T47D (cell line): Measurements from ENCODE around the gene UGT1A5.

Experiments
- DNase-seq, 2 experiments: peaks; one replicate each; pipeline versions ENCODE4 v3.0.0 to v3.0.0-alpha.2; 2011 to 2012; ENCODE audit warnings: low read depth in 1 of 2, low spot score in 1 of 2
- JUND ChIP-seq: IDR thresholded peaks from 2 replicates; pipeline ENCODE4 v1.6.1; 2012; ENCODE audit warnings: low read depth
- in situ Hi-C: cut with HindIII; loops from 2 replicates; pipeline ENCODE4 v1.10.0; 2016; ENCODE audit warnings: low sequenced_read_pairs, low pct_unique_long_range_greater_than_20kb

The UGT1A5 gene

GRCh38 chr2:233802132-233802815 lies 89.6 kb downstream of the UGT1A5 start:
- no peak for DNase-seq
- TF ChIP-seq JUND, result no peak
- in situ Hi-C loops, result no loop called here

GRCh38 chr2:233803292-233803911 lies 90.7 kb downstream of the UGT1A5 start:
- no peak for DNase-seq
- TF ChIP-seq JUND, result no peak
- in situ Hi-C loops, result no loop called here

GRCh38 chr2:233803994-233804393 lies 91.3 kb downstream of the UGT1A5 start:
- in situ Hi-C loops, result no loop called here
- TF ChIP-seq JUND, result no peak
- no peak for DNase-seq

GRCh38 chr2:233807215-233807865 lies 94.6 kb downstream of the UGT1A5 start:
- TF ChIP-seq JUND, result no peak
- in situ Hi-C loops, result no loop called here
- DNase-seq, result no peak

GRCh38 chr2:233807966-233808935 lies 95.5 kb downstream of the UGT1A5 start:
- no peak for DNase-seq
- no peak for TF ChIP-seq JUND
- in situ Hi-C loops, result no loop called here

GRCh38 chr2:233810385-233810784 lies 97.7 kb downstream of the UGT1A5 start:
- no peak for DNase-seq
- in situ Hi-C loops, result no loop called here
- no peak for TF ChIP-seq JUND

GRCh38 chr2:233811087-233811486 lies 98.4 kb downstream of the UGT1A5 start:
- TF ChIP-seq JUND, result no peak
- no peak for DNase-seq
- in situ Hi-C loops, result no loop called here

- DNase-seq, result no peak
- in situ Hi-C loops, result no loop called here
- TF ChIP-seq JUND, result no peak
Measured at GRCh38 chr2:233811732-233812131, 99.0 kb downstream of the UGT1A5 start.

- TF ChIP-seq JUND, result no peak
- in situ Hi-C loops, result no loop called here
- DNase-seq, result no peak
Measured at GRCh38 chr2:233813236-233814055, 100.7 kb downstream of the UGT1A5 start.

GRCh38 chr2:233814056-233814835 lies 101.5 kb downstream of the UGT1A5 start:
- in situ Hi-C loops, result no loop called here
- peak in 1 of 2 experiments; percentile 26 for DNase-seq
- TF ChIP-seq JUND, result no peak

- TF ChIP-seq JUND, result no peak
- in situ Hi-C loops, result no loop called here
- no peak for DNase-seq
Measured at GRCh38 chr2:233815861-233816260, 103.2 kb downstream of the UGT1A5 start.

GRCh38 chr2:233816334-233816733 lies 103.6 kb downstream of the UGT1A5 start:
- DNase-seq, result no peak
- no peak for TF ChIP-seq JUND
- in situ Hi-C loops, result no loop called here
